Keratinocyte (primary cell): ENCODE measurements around the gene CERKL. TPM values are rescaled to one million over a fixed set of nuclear protein-coding genes. Genes with fewer than 3 reads are reported as not detected.

Experiments
- DNase-seq: peaks from one replicate; pipeline ENCODE4 v3.0.0-alpha.2; 2011; ENCODE audit warnings: low read depth, missing footprints, low spot score
- FAIRE-seq: peaks from 2 replicates; lab custom pipeline; 2011; peaks lifted over from hg19 to GRCh38; lab: Jason Lieb, UNC
- H2AFZ ChIP-seq: 2 replicates; pipeline ENCODE4 v1.6.0; 2012; ENCODE audit warnings: low read length, control low read depth, inconsistent platforms; ENCODE audit not compliant: control insufficient read depth
- H3K27ac ChIP-seq: 2 replicates; pipeline ENCODE4 v1.5.1; 2011; ENCODE audit warnings: low read length; ENCODE audit not compliant: control insufficient read depth, insufficient read depth
- H3K27me3 ChIP-seq: 3 replicates; pipeline ENCODE4 v1.6.0; 2011; ENCODE audit warnings: low read length; ENCODE audit not compliant: control insufficient read depth, insufficient read depth; ENCODE audit errors: extremely low read depth
- H3K36me3 ChIP-seq, 2 experiments: 2 replicates in 1 of 2; 3 replicates in 1 of 2; pipeline ENCODE4 v1.5.1; 2011; ENCODE audit warnings: low read length in 2 of 2, mild to moderate bottlenecking in 1 of 2; ENCODE audit not compliant: control insufficient read depth in 2 of 2, insufficient read depth in 2 of 2; ENCODE audit errors: extremely low read depth in 1 of 2
- H3K4me1 ChIP-seq: 3 replicates; pipeline ENCODE4 v1.5.1; 2011; ENCODE audit warnings: low read length; ENCODE audit not compliant: control insufficient read depth, insufficient read depth; ENCODE audit errors: extremely low read depth
- H3K4me2 ChIP-seq: 3 replicates; pipeline ENCODE4 v1.6.0; 2011; ENCODE audit warnings: low read depth, low read length; ENCODE audit not compliant: control insufficient read depth, insufficient read depth; ENCODE audit errors: extremely low read depth
- H3K4me3 ChIP-seq, 3 experiments: fragments of 200-600 bp in 1 of 3; sonication (generic) in 1 of 3; 2 replicates in 2 of 3; 3 replicates in 1 of 3; pipeline ENCODE4 v1.5.1; 2011 to 2016; ENCODE audit warnings: low read length in 3 of 3, mild to moderate bottlenecking in 3 of 3, control low read depth in 2 of 3, inconsistent platforms in 1 of 3, low read depth in 1 of 3, mixed read lengths in 1 of 3, mixed run types in 1 of 3, moderate library complexity in 1 of 3; ENCODE audit not compliant: control insufficient read depth in 2 of 3, insufficient read depth in 2 of 3; ENCODE audit errors: extremely low read depth in 1 of 3
- H3K79me2 ChIP-seq: 2 replicates; pipeline ENCODE4 v1.6.0; 2012; ENCODE audit warnings: low read length; ENCODE audit not compliant: control insufficient read depth, insufficient read depth
- H3K9ac ChIP-seq: 3 replicates; pipeline ENCODE4 v1.6.0; 2011; ENCODE audit warnings: low read length; ENCODE audit not compliant: control insufficient read depth, insufficient read depth; ENCODE audit errors: extremely low read depth
- H3K9me1 ChIP-seq: 3 replicates; pipeline ENCODE4 v1.6.0; 2011; ENCODE audit warnings: low read length; ENCODE audit not compliant: control insufficient read depth, insufficient read depth; ENCODE audit errors: extremely low read depth
- H3K9me3 ChIP-seq: 2 replicates; pipeline ENCODE4 v1.5.1; 2012; ENCODE audit warnings: low read depth, low read length; ENCODE audit not compliant: control insufficient read depth
- H4K20me1 ChIP-seq: 3 replicates; pipeline ENCODE4 v1.6.0; 2011; ENCODE audit warnings: low read length; ENCODE audit not compliant: control insufficient read depth, insufficient read depth; ENCODE audit errors: extremely low read depth
- EZH2 ChIP-seq: IDR thresholded peaks from one replicate; pipeline ENCODE4 v1.6.1; 2012; ENCODE audit warnings: inconsistent platforms, mild to moderate bottlenecking, low read length, moderate library complexity
- dilution Hi-C: fragments of 300-500 bp; cut with MboI; formaldehyde crosslinking; loops from one replicate; pipeline ENCODE4 v1.7.0; 2020; ENCODE audit warnings: low sequenced_read_pairs; ENCODE audit not compliant: extremely low pct_ligation_motif_present
- polyA plus RNA-seq, 5 experiments: library from polyadenylated mRNA; depleted of rRNA in 3 of 5; stranded (reverse) in 3 of 5; stranded (forward) in 1 of 5; unstranded in 1 of 5; fragments of >200 nt; gene quantifications; 1 replicate in 1 of 5; 2 replicates in 3 of 5; 3 replicates in 1 of 5; pipeline versions ENCODE4 v1.2.1 to v1.2.3, GENCODE V29; 2011 to 2012; ENCODE audit warnings: missing spikeins in 2 of 5, low read depth in 1 of 5, low replicate concordance in 1 of 5
- TF ChIP-seq, protein P1 (sequence below), 3 experiments: IDR thresholded peaks in 1 of 3; conservative IDR thresholded peaks in 1 of 3; optimal IDR thresholded peaks in 1 of 3; 2 replicates in 2 of 3; 3 replicates in 1 of 3; pipeline versions ENCODE3 to v1.5.1; 2011; ENCODE audit warnings: low read length in 3 of 3, mild to moderate bottlenecking in 3 of 3, moderate library complexity in 2 of 3, control low read depth in 1 of 3, inconsistent platforms in 1 of 3; ENCODE audit not compliant: insufficient read depth in 2 of 3; ENCODE audit errors: extremely low read depth in 1 of 3

CERKL gene
- polyA plus RNA-seq, 1 donor (not counting 4 experiments of a cell fraction or from before 2014, with no cell fraction given): 0.03 TPM

DNA sequence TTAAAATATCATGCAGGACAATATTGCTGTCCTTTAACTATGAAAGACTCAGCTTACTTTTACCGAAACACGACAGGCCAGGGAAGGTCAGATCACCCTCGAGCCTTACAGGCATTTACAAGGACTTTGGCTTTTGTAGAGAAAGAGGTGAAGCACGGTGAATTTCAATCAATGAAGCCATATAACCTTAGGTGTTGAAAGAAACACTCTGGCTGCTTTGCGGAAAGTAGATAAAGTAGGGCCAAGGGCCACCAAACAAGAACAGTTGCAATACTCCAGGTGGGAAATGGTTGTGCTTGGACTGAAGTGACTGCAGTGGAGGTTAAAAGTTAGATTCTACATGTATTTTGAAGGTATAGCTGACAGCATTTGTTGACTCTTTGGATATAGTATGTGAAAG, 80.5 kb downstream of the CERKL start:
- Histone ChIP-seq H3K9me1 (no peaks in the 10 kb centered on the region), H4K20me1 (no peaks in the 10 kb centered on the region), H3K27me3 (no peaks in the 10 kb centered on the region), H3K27ac (no peak overlapping the region), H3K9me3 (no peaks in the 10 kb centered on the region), H3K79me2 (no peaks in the 10 kb centered on the region), H3K9ac (no peak overlapping the region), H3K36me3 (no peaks in the 10 kb centered on the region), H2AFZ (no peak overlapping the region), H3K4me2 (no peak overlapping the region), H3K4me3 (no peak overlapping the region), H3K4me1 (peaks cover 3% of the 10 kb centered on the region)
- TF ChIP-seq EZH2: no peak
- FAIRE-seq (no peak), DNase-seq (no peak)
- dilution Hi-C loops: no loop called here

DNA sequence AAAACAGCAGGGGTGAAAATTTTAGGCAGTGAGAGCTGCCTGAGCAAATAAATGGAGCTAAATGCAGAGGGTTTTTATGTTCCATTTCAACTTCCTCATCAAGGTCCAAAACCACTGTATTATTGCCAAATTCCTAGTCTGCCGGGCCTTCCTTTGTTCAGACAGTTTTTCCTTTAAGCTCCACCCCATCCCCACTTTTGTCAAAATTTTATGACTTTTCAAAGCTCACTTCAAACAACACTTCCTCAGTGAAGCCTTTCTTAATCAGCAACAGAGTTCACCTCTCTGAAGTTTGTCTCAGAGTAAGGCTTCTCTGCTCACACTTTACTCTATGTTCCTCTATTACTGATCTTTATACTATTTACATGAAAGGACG, 81.3 kb downstream of the CERKL start:
- FAIRE-seq: no peak

More for the DNA sequence above, 81.3 kb downstream of the CERKL start:
- H3K79me2 ChIP-seq: no peaks in the 10 kb centered on the region
- H3K4me1 ChIP-seq: peaks cover 3% of the 10 kb centered on the region
- no peaks in the 10 kb centered on the region for H3K27me3 ChIP-seq
- no peaks in the 10 kb centered on the region for H4K20me1 ChIP-seq
- no peaks in the 10 kb centered on the region for H3K9me3 ChIP-seq
- no peaks in the 10 kb centered on the region for H3K36me3 ChIP-seq
- no peak overlapping the region for H3K9ac ChIP-seq
- no peak overlapping the region for H2AFZ ChIP-seq
- dilution Hi-C loops: no loop called here
- TF ChIP-seq, protein P1, sequence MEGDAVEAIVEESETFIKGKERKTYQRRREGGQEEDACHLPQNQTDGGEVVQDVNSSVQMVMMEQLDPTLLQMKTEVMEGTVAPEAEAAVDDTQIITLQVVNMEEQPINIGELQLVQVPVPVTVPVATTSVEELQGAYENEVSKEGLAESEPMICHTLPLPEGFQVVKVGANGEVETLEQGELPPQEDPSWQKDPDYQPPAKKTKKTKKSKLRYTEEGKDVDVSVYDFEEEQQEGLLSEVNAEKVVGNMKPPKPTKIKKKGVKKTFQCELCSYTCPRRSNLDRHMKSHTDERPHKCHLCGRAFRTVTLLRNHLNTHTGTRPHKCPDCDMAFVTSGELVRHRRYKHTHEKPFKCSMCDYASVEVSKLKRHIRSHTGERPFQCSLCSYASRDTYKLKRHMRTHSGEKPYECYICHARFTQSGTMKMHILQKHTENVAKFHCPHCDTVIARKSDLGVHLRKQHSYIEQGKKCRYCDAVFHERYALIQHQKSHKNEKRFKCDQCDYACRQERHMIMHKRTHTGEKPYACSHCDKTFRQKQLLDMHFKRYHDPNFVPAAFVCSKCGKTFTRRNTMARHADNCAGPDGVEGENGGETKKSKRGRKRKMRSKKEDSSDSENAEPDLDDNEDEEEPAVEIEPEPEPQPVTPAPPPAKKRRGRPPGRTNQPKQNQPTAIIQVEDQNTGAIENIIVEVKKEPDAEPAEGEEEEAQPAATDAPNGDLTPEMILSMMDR (optimal IDR thresholded peaks at IDR 0.05 in 1 of 3, IDR thresholded peaks at IDR 0.05 in 1 of 3, conservative IDR thresholded peaks at IDR 0.05 in 1 of 3; ENCODE audit: extremely low read depth in 1 of 3, insufficient read depth in 2 of 3, low read length in 3 of 3): no peak
- TF ChIP-seq EZH2: no peak
- H3K9me1 ChIP-seq: no peaks in the 10 kb centered on the region
- no peak for DNase-seq
- no peak overlapping the region for H3K27ac ChIP-seq
- no peak overlapping the region for H3K4me2 ChIP-seq
- no peak overlapping the region for H3K4me3 ChIP-seq
